HFFc6 (cell line): ENCODE results near the gene SCAP. TPM values are rescaled to one million over a fixed set of nuclear protein-coding genes. Genes with fewer than 3 reads are reported as not detected.

ENCODE experiments used
- DNase-seq: peaks from one replicate; pipeline ENCODE4 v3.0.0-alpha.2; 2018
- H3K27ac Mint-ChIP-seq: 2 replicates; pipeline ENCODE4 v1.8.0; 2020; ENCODE audit warnings: mild to moderate bottlenecking, mixed read lengths
- H3K27me3 Mint-ChIP-seq: 2 replicates; pipeline ENCODE4 v1.8.0; 2021; ENCODE audit warnings: mild to moderate bottlenecking, moderate library complexity, mixed read lengths; ENCODE audit not compliant: insufficient read depth
- H3K36me3 Mint-ChIP-seq: 2 replicates; pipeline ENCODE4 v1.8.0; 2021; ENCODE audit warnings: low read depth, mixed read lengths
- H3K4me1 Mint-ChIP-seq: 2 replicates; pipeline ENCODE4 v1.8.0; 2020; ENCODE audit warnings: low read depth, mixed read lengths
- H3K4me3 Mint-ChIP-seq: 2 replicates; pipeline ENCODE4 v1.8.0; 2020; ENCODE audit warnings: mild to moderate bottlenecking, moderate library complexity, mixed read lengths
- H3K9me3 Mint-ChIP-seq: 2 replicates; pipeline ENCODE4 v1.8.0; 2020; ENCODE audit warnings: mild to moderate bottlenecking, mixed read lengths
- CTCF ChIP-seq: fragments of 200-600 bp; sonication (generic); IDR thresholded peaks from 2 replicates; pipeline ENCODE4 v1.5.0; 2021; ENCODE audit warnings: antibody characterized with exemption, mild to moderate bottlenecking
- total RNA-seq, 6 experiments: library from RNA; stranded (reverse); fragmentation: NEBNext Ultra II Directional; extraction: Animal tissue kit (Norgen Biotek cat#: 25700); gene quantifications; 2 replicates in 1 of 6; 3 replicates in 5 of 6; pipeline ENCODE4 v1.2.3, GENCODE V29; 2021

Gene SCAP
- total RNA-seq, 6 experiments from 2014 or later: 48.3 to 63.3 (median 54.9) TPM

GRCh38 chr3:47434849-47435248 is 40.9 kb downstream of the SCAP start:
- no peak overlapping the region for H3K4me3 Mint-ChIP-seq
- no peak for DNase-seq
- no peaks in the 10 kb centered on the region; the same call in 1 of the 2 replicates for H3K27me3 Mint-ChIP-seq
- H3K27ac Mint-ChIP-seq: no peak overlapping the region
- no peak for TF ChIP-seq CTCF
- peaks cover 8% of the 10 kb centered on the region for H3K36me3 Mint-ChIP-seq
- H3K9me3 Mint-ChIP-seq: no peaks in the 10 kb centered on the region
- H3K4me1 Mint-ChIP-seq: no peaks in the 10 kb centered on the region

GRCh38 chr3:47433796-47434195 is 41.9 kb downstream of the SCAP start:
- no peaks in the 10 kb centered on the region for H3K4me1 Mint-ChIP-seq

GRCh38 chr3:47432673-47433072 is 43.1 kb downstream of the SCAP start:
- Mint-ChIP-seq H3K9me3 (no peaks in the 10 kb centered on the region), H3K27me3 (no peaks in the 10 kb centered on the region; the same call in 1 of the 2 replicates), H3K27ac (no peak overlapping the region), H3K36me3 (peaks cover 8% of the 10 kb centered on the region), H3K4me3 (no peak overlapping the region), H3K4me1 (no peaks in the 10 kb centered on the region)
- no peak for TF ChIP-seq CTCF
- no peak for DNase-seq

More at GRCh38 chr3:47433796-47434195, 41.9 kb downstream of the SCAP start:
- no peak for DNase-seq
- Mint-ChIP-seq H3K4me3 (no peak overlapping the region), H3K27me3 (no peaks in the 10 kb centered on the region; the same call in 1 of the 2 replicates), H3K36me3 (peaks cover 8% of the 10 kb centered on the region), H3K9me3 (no peaks in the 10 kb centered on the region), H3K27ac (no peak overlapping the region)
- TF ChIP-seq CTCF: no peak

GRCh38 chr3:47431225-47431624 is 44.5 kb downstream of the SCAP start:
- no peaks in the 10 kb centered on the region; the same call in 1 of the 2 replicates for H3K27me3 Mint-ChIP-seq
- no peak overlapping the region for H3K4me3 Mint-ChIP-seq

GRCh38 chr3:47430606-47431005 is 45.1 kb downstream of the SCAP start:
- DNase-seq: no peak
- no peak overlapping the region for H3K4me3 Mint-ChIP-seq

More at GRCh38 chr3:47431225-47431624, 44.5 kb downstream of the SCAP start:
- DNase-seq: no peak
- Mint-ChIP-seq H3K27ac (no peak overlapping the region), H3K4me1 (no peaks in the 10 kb centered on the region), H3K36me3 (peaks cover 8% of the 10 kb centered on the region), H3K9me3 (no peaks in the 10 kb centered on the region)
- no peak for TF ChIP-seq CTCF

More at GRCh38 chr3:47430606-47431005, 45.1 kb downstream of the SCAP start:
- no peaks in the 10 kb centered on the region for H3K9me3 Mint-ChIP-seq
- H3K36me3 Mint-ChIP-seq: peaks cover 8% of the 10 kb centered on the region
- no peak for TF ChIP-seq CTCF
- no peak overlapping the region for H3K27ac Mint-ChIP-seq
- H3K27me3 Mint-ChIP-seq: no peaks in the 10 kb centered on the region; the same call in none of the 2 replicates
- H3K4me1 Mint-ChIP-seq: no peaks in the 10 kb centered on the region
